Fibroblast of skin of left biceps (primary cell): ENCODE results near the gene SEMA6C.

Source experiments
- DNase-seq, 2 experiments: peaks; one replicate each; pipeline ENCODE4 v3.0.0-alpha.2; 2013; ENCODE audit warnings: low read depth in 2 of 2

SEMA6C gene

DNA sequence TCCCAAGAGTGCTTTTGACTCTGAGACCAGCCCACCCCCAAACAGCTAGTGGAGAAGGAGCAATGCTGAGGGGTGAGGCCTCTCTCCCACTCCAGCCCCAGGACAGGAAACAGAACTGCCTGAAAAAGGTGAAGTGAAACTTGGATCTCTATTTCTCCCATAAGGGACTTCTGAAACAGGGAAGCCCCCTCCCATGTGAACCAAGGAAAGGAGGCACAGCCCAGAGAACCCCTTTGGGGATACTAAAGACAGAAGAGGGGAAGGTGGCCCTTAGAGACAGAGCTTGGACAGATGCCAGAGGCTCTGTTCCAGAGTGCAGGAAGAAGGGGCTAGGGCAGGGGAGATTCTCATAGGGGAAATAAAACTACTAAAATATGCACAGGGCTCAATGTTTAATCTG, 12.9 kb upstream of the SEMA6C start:
- DNase-seq: no peak

DNA sequence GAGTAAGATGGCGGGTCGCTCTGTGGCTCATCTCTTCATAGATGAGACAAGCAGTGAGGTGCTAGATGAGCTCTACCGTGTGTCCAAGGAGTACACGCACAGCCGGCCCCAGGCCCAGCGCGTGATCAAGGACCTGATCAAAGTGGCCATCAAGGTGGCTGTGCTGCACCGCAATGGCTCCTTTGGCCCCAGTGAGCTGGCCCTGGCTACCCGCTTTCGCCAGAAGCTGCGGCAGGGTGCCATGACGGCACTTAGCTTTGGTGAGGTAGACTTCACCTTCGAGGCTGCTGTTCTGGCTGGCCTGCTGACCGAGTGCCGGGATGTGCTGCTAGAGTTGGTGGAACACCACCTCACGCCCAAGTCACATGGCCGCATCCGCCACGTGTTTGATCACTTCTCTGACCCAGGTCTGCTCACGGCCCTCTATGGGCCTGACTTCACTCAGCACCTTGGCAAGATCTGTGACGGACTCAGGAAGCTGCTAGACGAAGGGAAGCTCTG, 12.4 kb upstream of the SEMA6C start:
- no peak for DNase-seq

DNA sequence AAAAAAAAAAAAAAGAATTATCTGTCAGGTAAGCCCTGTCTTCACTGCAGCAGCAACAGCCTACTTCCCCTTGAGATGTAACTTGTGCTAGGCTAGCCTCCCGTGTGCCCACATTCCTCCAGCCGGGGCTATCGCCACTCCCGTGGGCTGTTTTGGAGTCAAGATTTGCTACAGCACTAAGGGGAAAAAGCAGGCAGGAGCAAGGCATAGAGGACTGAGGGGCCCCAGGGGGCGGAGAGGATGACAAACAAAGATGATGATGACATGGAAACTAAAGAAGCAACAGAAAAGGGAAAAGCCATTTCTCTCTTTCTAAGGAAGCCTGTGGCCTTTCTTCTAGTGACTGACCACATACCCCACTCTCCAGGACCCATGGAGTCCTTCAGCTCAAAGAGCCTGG, 11.9 kb upstream of the SEMA6C start:
- DNase-seq: no peak

DNA sequence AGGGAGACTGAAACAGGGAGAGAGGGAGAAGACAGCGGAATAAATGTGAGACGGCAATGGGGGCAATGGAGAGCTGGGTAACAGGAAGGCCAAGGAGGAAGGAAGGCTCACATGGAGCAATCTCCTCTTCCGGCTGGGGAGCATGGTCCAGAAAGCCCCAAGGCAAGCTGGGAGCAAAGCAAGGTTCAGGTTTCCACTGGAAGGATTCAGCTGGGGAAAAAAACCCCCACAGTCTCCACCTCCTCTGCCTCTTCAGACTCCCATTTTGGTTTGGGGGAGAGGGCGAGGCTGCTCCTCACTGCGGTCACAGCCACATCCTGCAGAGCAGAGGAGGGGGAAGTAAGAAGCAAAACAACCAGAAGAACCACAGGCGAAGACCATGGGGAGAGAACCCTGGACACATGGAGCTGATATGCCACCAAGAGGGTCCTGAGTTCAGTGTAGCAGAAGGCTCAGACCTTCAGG, 10.7 kb upstream of the SEMA6C start:
- DNase-seq: no peak

DNA sequence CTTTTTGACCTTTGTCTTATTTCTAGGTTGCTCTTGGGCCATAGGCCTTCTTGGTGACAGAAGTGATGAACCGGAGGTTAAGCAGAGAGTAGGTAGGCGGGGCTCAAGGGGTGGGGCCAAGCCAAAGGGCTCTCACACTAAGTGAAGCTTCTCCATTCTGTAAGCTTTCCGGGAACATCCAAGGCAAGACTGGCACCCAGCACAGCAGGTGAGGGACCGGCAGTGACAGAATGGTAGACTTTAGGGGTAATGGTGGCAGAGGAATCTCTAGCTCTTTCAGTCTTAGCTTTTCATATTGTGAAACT, 10.0 kb upstream of the SEMA6C start, which contains the start of gene TNFAIP8L2:
TNFAIP8L2 (plus strand) TSS at position 135 of the 305 bp plus-strand sequence. CDS start 2,049 bp downstream, outside the sequence.
- no peak for DNase-seq

DNA sequence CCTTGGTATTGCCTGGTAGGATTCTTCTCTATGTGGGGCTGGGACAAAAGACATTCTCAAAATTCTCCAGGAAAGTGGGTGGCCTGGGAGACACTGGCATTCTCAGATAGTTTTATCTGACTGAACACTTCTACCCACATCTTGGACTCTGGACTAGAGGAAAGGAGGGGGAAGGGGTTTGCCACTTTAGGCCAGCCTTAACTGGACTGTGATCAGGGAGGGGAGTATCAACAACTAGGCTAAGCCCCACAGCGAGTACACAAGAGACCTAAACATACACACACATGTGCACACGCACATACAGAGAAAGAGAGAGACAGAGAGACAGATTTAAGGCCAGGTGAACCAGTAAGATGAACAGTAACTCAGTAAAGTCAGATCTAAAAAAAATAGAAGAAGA, 1.2 kb upstream of the SEMA6C start:
- no peak for DNase-seq

DNA sequence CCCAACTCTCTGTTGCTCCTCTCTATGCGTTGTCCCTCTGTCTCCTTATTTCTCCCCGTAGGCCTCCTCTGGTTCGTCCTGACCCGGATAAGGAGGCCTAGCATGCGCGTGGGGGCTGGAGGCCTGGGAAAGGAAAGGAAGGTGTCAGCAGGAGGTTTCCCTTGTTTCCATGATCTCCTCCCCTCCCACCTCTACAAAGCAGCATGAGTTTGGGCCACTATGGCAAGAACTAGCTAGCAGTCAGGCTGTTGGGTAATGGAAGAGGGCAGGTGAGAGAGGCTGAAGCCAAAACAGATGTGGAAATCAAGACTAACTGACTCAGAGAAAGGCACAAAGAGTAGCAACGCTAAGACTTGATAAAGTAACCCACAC, 687 bp upstream of the SEMA6C start:
- no peak for DNase-seq

DNA sequence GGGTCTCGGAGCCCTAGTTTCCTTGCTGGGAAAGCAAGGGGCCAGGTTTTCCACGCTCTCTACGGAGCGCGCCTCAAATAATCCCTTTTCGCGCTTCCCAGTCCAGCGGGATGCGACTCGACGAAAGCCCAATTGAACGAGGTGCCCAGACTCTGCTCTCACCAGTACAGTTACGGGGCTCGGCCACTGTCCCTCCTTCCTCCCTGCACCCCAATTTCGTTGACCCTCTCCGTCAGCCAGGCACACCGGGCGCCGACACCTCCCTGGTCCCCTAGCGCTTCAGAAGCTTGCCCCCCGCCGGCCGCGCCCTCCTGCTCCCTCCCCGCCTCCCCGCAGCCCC, 389 bp downstream of the SEMA6C start:
- no peak for DNase-seq

DNA sequence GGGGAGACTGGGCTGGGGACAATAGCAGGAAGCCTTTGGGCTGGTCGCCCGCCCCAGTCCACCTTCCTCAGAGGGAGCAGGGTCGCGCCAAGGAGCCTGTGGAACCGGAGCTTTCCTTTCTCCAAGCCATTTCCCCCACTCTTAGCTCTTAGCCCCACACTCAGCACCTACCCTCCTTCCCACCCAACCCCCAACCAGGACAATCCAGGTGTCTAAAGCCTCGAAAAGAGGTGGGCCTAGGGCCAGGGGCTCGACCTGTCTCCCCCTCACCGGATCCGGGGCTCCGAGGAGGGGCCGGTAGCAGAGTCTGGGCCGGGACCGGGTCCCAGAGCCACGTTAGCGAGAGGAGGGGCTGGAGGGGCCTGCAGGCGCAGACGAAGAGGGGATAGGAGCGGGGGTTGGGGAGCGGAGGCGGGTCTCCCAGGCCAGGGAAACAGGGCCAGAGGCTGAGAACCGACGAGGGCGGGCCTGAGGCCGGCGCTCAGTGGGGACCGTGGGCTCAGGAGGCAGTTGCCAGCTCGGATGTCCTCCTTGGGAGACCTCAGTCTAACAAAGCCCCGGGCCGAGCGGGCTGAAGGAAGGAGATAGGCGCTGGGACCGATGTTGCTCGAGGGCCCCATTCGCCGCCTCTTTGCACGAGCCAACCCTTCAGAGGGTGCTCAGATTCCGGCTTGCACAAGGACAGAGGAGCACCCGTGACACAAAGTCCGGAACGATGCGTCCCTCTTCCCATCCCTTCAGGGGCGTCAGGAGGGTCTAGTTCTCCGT, 943 bp downstream of the SEMA6C start:
- DNase-seq: no peak

DNA sequence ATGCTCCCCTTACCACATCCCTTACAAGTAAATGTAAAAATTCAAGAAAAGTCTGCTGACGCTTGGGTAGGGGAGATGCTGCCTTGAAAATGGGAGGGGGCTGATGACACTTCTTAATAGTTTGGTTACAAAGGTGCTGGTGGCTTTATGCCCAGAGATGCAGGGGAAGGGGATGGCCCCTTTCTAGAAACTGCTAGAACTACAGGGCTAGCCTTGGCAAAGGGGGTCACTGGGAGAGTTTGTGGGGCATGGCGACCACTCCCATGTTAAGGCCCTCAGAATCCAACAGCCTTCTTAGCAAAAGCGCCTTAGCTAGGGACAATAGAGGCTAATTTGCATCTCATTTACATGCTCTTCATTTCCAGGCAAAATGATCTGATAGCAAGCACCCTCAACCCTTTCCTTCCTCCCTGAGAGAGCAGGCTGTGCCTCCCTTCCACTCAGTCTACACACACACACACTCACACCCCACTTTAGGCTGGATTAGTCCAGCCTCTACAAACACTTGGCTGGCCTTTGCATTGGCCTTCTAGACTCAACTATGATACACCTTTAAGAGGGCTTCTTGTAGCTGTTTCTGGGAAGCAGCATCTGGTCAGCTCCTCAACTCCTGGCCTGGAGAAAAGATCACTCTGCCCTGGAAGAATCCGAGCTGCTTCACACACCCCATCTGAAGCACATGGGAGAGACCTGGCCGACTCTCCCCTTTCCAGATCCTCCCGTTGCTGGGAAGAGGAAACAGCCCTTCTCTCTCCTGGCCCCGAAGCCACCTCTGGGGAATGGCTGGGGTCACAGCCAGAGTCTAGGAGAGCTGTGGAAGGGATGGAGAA, 1.7 kb downstream of the SEMA6C start:
- no peak for DNase-seq

DNA sequence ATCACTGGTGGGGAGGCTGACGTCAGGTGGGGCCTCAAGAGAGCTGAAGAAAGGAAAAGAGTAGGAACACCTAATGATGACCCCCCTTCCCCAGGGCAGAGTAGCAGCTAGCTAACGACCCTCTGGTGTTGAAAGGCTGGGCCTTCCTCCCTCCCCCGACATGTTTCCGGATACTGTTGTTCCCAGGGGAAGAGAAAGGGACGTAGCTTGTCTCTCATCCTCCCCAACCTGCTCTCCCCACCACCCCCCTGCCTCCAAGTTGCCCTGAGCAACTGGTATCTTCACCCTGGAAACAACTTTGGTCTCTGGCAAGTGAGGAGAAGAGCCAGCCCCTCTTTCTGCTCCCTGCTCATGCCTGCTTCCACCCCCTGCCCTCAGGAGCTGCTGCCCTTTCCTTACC, 2.4 kb downstream of the SEMA6C start:
- no peak for DNase-seq

DNA sequence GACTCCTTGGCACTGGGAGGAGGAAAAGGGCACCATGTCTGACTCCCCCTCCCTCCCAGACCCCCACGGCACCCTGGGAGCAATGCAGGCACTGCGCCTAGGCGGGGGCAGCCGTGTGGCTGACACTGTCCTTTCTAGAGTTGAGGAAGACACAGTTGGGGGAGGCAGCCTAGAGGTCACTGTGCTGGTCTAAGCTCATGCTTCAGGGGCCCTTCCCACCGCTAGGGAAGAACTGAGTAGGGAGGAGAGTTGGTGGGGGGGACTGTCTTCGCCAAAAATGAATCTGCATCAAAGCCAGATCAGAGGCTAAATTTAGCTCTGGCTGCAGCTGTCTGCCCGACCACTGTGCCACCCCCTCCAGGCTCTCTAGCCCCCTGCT, 3.4 kb downstream of the SEMA6C start:
- DNase-seq: no peak

DNA sequence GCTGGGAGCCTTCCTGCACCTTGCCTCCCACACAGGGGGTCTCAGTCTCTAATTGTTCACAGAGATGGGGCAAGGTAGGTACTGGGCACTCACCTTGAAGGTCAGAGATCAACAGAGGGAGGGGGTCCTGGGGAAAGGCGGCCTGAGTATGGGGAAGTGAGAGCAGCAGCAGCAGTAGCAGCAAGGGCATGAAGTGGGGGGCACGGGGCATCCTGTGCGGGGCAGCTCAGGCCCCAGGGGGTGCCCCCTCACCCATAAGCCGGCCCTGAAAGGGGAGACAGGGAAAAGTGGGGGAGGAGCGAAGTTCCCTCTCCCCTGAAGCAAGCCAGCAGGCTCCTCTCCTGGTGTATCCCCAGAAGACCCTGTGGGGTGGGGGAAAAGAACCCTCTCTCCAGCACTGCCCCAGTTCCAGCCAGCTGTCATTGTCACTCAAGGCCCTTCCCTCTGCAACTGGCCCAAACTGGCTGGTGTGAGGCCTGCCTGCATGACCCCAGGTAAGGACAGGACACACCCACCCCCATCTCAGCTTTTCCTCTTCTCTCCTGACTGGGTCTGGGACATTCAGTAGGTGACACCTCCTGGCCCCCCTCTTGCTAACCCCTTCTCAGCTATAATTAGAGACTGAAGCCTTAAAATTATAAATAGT, 3.9 kb downstream of the SEMA6C start:
- DNase-seq: no peak

DNA sequence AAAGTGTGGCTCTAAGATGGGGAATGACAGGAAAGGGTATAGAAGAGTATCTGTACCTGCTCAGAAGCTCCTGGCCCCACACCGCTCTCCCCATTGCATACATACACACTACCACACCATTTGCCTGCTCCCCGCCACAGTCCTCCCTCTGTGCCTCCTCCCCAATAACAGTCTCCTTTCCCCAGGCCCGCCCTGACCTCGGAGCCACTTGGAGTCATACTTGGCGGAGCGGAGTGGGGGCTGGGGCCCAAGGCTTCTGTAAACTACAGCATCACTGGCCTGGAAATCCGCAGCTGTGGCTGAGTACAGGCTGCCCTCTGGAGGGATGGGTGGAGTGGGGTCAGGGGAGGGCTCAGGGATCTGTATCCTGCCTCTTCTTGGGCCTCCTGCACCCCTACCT, 8.6 kb downstream of the SEMA6C start:
- no peak for DNase-seq

DNA sequence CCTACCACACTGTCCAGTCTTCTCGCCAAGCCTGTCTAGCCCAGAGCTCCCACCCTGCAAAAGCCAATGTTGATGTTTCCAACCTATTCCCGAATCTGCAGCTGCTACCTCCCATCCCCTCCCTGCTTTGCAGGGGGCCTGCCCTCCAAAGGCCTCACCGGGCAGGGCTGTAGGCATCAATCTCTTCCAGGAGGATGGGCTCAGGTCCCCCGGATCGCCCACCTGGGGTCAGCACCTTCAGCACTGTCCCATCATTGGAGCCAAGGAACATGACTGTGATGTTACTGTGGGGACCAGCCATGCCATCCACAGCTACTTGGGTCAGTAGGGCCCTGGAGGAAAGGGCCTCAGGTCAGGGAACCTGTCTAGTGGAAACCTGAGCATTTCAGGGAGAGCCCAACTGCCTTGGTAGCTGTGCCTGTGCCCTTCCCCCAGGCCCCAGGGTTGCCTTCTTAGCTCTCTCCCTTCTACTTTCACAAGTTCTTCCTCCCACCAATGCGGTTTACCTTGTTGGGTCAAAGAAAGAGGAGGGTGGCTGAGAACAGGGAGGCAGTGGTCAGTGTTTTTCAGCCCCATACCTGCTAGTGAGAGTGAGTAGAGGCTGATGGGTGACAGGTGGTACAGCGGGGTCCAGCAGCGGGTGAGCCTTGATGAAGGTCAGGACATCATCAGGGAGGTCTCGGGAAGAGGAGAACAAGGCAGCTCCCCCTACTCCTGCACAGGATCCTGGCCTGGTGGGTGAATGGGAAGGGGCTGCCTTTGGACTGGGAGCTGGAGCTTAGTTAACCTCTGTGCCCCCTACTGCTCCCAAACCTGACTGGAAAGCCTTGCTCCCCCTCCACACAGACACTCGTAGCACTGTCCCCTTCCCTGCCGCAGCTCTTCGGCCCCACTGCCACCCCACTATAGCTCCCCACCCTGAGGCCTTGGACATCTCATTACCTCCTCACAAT, 10.7 kb downstream of the SEMA6C start:
- no peak for DNase-seq

DNA sequence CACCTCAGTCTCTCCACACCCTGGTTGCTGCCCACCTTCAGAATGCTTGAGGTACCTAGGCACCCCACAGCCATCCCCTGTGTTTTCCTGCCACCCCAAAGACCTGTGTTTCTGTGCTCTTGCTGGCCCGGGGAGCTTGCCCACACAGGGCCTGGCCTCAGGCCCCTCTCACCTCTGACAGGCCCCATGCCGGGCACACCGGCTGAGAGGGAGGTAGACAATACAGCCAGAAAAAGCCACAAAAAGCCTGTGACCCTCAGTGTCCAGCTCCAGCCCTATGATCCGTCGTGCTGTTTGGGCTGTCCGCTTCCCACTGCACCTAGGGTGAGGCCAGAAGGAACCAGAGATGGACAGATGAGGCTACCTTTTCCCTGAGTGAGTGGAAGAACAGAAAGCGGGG, 11.4 kb downstream of the SEMA6C start:
- DNase-seq: no peak

DNA sequence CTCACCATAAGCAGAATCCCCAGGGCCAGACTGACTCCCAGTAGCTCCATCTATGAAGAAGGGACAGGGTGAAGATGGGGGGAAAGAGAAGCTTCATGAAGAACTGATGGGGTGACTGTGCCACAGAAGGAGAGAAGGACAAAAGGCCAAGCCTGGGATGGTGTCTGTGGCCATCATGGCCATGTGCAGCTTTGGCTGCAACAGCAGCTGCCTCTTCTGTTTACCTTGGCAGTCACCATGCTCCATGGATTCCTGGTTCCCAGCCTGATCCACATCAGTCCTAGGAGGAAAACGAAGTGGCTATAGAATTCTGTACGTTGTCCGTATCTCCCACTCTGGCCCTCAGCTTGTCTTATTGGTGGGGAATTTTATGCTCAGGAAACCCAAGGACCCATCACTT, 12.0 kb downstream of the SEMA6C start:
- no peak for DNase-seq

DNA sequence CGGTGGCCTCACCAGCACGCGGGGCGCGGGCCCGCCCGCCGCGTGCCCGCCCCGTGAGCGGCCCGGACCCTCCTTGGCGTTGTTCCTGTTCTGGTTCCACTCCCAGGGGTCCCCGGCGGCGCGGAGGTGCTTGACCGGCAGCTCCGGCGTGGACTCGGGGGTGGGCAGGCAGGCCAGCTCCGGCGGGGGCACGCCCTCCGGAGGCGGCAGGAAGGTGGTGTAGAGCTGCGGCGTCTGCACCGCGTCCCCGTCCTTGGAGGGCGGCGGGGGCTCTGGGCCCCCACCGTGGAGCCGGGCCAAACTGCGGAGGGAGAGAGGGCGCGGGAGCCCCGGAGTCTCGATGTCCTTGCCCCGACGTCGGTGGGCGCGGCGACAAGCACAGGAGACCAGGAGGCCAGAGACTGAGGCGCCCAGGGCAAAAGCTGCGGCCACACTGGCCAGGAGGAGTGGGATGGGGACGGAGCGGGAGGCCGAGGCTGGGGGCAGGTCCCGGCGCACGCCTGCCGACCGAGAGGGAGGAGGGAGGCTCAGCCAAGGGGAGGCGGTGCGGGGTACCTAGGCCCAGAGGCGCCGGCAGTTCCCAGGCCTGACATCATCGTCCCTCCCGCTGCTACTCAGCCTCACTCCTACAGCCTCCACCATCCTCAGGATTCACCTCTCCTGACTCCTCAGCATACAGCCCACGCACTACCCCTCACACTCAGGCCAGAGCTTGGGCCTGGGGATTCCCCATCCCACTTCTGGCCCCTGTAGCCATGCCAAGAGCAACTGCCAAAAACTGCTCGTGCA, 13.2 kb downstream of the SEMA6C start:
- no peak for DNase-seq

DNA sequence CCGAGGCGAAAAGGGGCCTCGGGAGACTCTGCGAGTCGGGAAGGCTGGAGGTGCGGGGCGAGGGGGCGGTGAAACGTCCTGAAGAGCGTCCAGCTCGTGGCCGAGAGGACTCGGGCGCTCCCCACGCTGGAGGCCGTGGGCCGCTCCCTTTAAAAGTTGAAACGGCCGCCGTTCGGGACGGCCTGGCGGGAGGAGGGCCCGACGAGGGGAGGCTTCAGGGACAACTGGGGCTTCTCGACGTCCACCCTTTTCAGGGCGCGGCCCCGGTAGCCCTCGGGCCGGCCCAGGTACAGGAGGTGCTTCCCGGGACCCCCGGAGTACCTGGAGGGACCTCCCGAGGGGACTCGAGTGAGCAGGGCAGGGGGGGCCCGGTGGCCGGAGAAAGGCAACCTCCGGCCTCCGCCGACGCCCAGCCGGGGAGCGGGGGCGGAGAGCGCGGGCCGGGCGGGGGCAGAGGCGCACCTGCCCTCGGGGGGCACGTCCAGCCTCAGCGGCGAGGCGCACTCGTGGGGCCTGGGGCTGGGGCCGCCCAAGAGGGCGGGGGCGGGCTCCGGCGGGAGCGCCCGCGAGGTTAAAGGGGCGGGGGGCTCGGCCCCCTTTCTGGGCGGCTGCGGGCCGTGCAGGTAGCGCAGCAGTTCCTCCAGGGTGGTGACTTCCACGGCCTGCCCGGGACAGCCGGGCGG, 14.0 kb downstream of the SEMA6C start:
- DNase-seq: no peak

DNA sequence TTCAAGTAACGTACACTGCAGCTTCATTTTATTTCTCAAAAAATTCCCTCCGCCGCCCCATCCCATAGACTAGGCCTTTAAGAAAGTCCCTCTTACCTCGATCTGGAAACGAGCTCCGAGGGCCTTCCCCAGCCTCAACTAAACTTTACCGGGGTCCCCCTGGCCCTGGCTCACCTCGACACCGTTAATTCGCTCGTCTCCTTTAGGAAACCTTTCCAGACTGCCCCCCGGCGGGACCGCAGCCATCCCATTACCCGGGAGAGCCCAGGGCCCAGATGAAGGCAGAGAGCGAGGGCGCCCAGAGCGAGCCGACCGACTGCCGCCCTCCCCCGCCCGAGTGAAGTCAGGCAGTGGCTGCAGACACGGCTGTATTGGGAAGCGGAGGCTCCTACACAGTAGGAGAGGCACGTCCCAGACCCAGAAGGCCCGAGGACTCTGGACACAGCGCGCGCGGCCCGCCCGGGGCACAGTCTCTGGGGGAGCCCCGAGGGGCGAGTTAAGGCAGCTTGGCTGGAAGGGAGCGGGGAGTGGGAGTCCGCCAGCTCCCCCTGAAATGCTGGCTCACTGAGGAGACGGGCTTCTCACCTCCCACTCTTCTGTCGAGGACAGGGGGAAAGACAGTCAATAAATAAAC, 14.6 kb downstream of the SEMA6C start:
- DNase-seq: no peak
